Measurements from ENCODE around the gene NSRP1. TPM values are rescaled to one million over a fixed set of nuclear protein-coding genes. Genes with fewer than 3 reads are reported as not detected.
"Not testable (repeated sequence)": the region's sequence is repeated elsewhere in the genome, so short reads cannot be mapped to it uniquely, and the experiment has no call there.

Gene NSRP1
- total and polyA plus RNA-seq, 12 donors = 19.5 to 47.5 (median 26.5) TPM

- Histone ChIP-seq H3K36me3 (no peaks in the 10 kb centered on the region), H3K27me3 (peaks cover 0 to 33% (median 10%) of the 10 kb centered on the region in 7 donors), H3K9me3 (no peaks in the 10 kb centered on the region), H3K27ac (no peak overlapping the region), H3K4me3 (no peak overlapping the region), H3K4me1 (no peaks in the 10 kb centered on the region)
- TF ChIP-seq CTCF (IDR thresholded peaks at IDR 0.05) = no peak
- 91 to 92% methylated on average over 5 of the region's 5 CpGs for WGBS, 2 donors
- DNase-seq = no peak
- intact Hi-C loops (cut with DNase I) = loop anchor here in 1 of 10 donors (10.0 kb wide), 1 partner anchor 128 kb away; no protein-coding TSS in a partner anchor
- no peak for ATAC-seq
Observed at GRCh38 chr17:30082773-30083172, 33.8 kb upstream of the NSRP1 start.

- 34% methylated on average over 6 of the region's 6 CpGs for WGBS, 2 donors
Observed at GRCh38 chr17:30084788-30085187, 31.8 kb upstream of the NSRP1 start.

GRCh38 chr17:30086896-30087295, 29.7 kb upstream of the NSRP1 start:
- Histone ChIP-seq H3K9me3 (no peaks in the 10 kb centered on the region), H3K27ac (no peak overlapping the region), H3K36me3 (no peaks in the 10 kb centered on the region), H3K27me3 (peaks cover 0 to 56% (median 11%) of the 10 kb centered on the region in 7 donors), H3K4me3 (no peak overlapping the region), H3K4me1 (peaks cover 0 to 4% (median 0%) of the 10 kb centered on the region in 9 donors)
- WGBS, 2 donors = 91 to 93% methylated on average over 2 of the region's 2 CpGs
- intact Hi-C loops (cut with DNase I) = loop anchor here in 1 of 10 donors (10.0 kb wide), 1 partner anchor 132 kb away; no protein-coding TSS in a partner anchor
- no peak for DNase-seq
- no peak for TF ChIP-seq CTCF (IDR thresholded peaks at IDR 0.05)
- no peak for ATAC-seq

More at GRCh38 chr17:30084788-30085187, 31.8 kb upstream of the NSRP1 start:
- Histone ChIP-seq H3K27me3 (peaks cover 0 to 53% (median 10%) of the 10 kb centered on the region in 7 donors), H3K4me1 (no peaks in the 10 kb centered on the region), H3K4me3 (no peak overlapping the region), H3K36me3 (no peaks in the 10 kb centered on the region), H3K9me3 (no peaks in the 10 kb centered on the region), H3K27ac (no peak overlapping the region)
- intact Hi-C loops (cut with DNase I) = loop anchor here in 1 of 10 donors (10.0 kb wide), 1 partner anchor 130 kb away; no protein-coding TSS in a partner anchor
- ATAC-seq (no peak), DNase-seq (no peak)
- no peak for TF ChIP-seq CTCF (IDR thresholded peaks at IDR 0.05)

- not testable (repeated sequence) for H3K27ac ChIP-seq, H3K4me3 ChIP-seq, H3K4me1 ChIP-seq, DNase-seq, H3K36me3 ChIP-seq, ATAC-seq, H3K9me3 ChIP-seq
- peaks cover 0 to 56% (median 14%) of the 10 kb centered on the region in 7 donors for H3K27me3 ChIP-seq
- intact Hi-C loops (cut with DNase I) = loop anchor here in 1 of 10 donors (10.0 kb wide), 1 partner anchor 133 kb away; no protein-coding TSS in a partner anchor
- WGBS, 2 donors = 90 to 91% methylated on average over 3 of the region's 3 CpGs
Observed at GRCh38 chr17:30087431-30087830, 29.2 kb upstream of the NSRP1 start.

GRCh38 chr17:30091121-30091670, 25.4 kb upstream of the NSRP1 start:
- WGBS, 2 donors = 66 to 78% methylated on average over 4 of the region's 4 CpGs
- H3K27me3 ChIP-seq = peaks cover 0 to 36% (median 8%) of the 10 kb centered on the region in 7 donors
- no peaks in the 10 kb centered on the region for H3K36me3 ChIP-seq
- intact Hi-C loops (cut with DNase I) = loop anchor here in 9 of 10 donors (5.0 to 10.0 kb wide), 9 partner anchors 59 to 509 kb away; partner anchors contain the start of gene EFCAB5 (in 1 of the 9)
- DNase-seq (no peak), ATAC-seq (no peak)
- TF ChIP-seq CTCF (IDR thresholded peaks at IDR 0.05) = no peak
- no peak overlapping the region for H3K27ac ChIP-seq
- H3K4me3 ChIP-seq = no peak overlapping the region
- no peaks in the 10 kb centered on the region for H3K9me3 ChIP-seq
- H3K4me1 ChIP-seq = peaks cover 0 to 10% (median 7%) of the 10 kb centered on the region in 9 donors

Data from heart right ventricle (tissue), 16 donors.